HepG2 (cell line): Measurements from ENCODE around the gene SCRT2. TPM values are rescaled to one million over a fixed set of nuclear protein-coding genes. Genes with fewer than 3 reads are reported as not detected.

ENCODE experiments used
- ATAC-seq: fragments of 200-7000 bp; cut with Tn5 transposase; 3 replicates; pipeline ENCODE4 v1.9.1; 2020; ENCODE audit warnings: mild to moderate bottlenecking, moderate library complexity
- BruUV-seq: library from RNA; stranded (reverse); fragments of 400-500 nt; replicated peaks from 2 replicates; lab custom pipeline; 2021; lab: Mats Ljungman, UMichigan
- CTCF ChIA-PET: fragments of 300-600 bp; formaldehyde crosslinking; extraction: SDS; loops from one replicate; lab custom pipeline; 2021; ENCODE audit warnings: low total read pairs, inconsistent platforms, low intra/inter-chr PET ratio; lab: Yijun Ruan, JAX
- POLR2A ChIA-PET: fragments of 350-600 bp; sonication (Branson Sonifier 250); formaldehyde crosslinking; loops from one replicate; lab custom pipeline; 2020; ENCODE audit warnings: antibody characterized with exemption, inconsistent platforms; lab: Yijun Ruan, JAX
- DNase-seq: peaks from one replicate; pipeline ENCODE4 v3.0.0-alpha.2; 2015; ENCODE audit warnings: low spot score
- FAIRE-seq: peaks from 3 replicates; lab custom pipeline; 2011; peaks lifted over from hg19 to GRCh38; lab: Jason Lieb, UNC
- H2AFZ ChIP-seq: one replicate; pipeline ENCODE4 v1.6.1; 2011; ENCODE audit warnings: low read length, inconsistent platforms
- H3K27ac ChIP-seq: fragments of 300-600 bp; 3 replicates; pipeline ENCODE4 v1.8.0; 2011; ENCODE audit warnings: mixed run types, mild to moderate bottlenecking, mixed read lengths, low read length, inconsistent platforms; ENCODE audit not compliant: insufficient read depth; ENCODE audit errors: extremely low read length
- H3K27me3 ChIP-seq, 2 experiments: fragments of 200-600 bp in 1 of 2; 2 replicates in 1 of 2; 3 replicates in 1 of 2; pipeline versions ENCODE4 v1.6.0 to v1.8.0; 2011; ENCODE audit warnings: low read length in 2 of 2, mild to moderate bottlenecking in 2 of 2, moderate library complexity in 2 of 2, inconsistent platforms in 1 of 2; ENCODE audit not compliant: insufficient read depth in 2 of 2, control insufficient read depth in 1 of 2
- H3K36me3 ChIP-seq, 2 experiments: fragments of 200-600 bp in 1 of 2; replicated peaks in 1 of 2; 2 replicates in 1 of 2; 3 replicates in 1 of 2; pipeline versions ENCODE4 v1.5.1 to v1.8.0; 2011; ENCODE audit warnings: low read length in 2 of 2, inconsistent platforms in 1 of 2; ENCODE audit not compliant: insufficient read depth in 2 of 2, control insufficient read depth in 1 of 2
- H3K4me1 ChIP-seq: 2 replicates; pipeline ENCODE4 v1.5.1; 2012; ENCODE audit warnings: low read length, inconsistent platforms; ENCODE audit not compliant: insufficient read depth
- H3K4me2 ChIP-seq: 2 replicates; pipeline ENCODE4 v1.6.0; 2011; ENCODE audit warnings: low read depth, low read length, inconsistent platforms
- H3K4me3 ChIP-seq, 3 experiments: fragments of 200-600 bp in 1 of 3; sonication (generic), shearing (Covaris generic) in 1 of 3; replicated peaks in 1 of 3; 2 replicates each; pipeline ENCODE4 v1.5.1; 2011 to 2016; ENCODE audit warnings: low read length in 3 of 3, inconsistent platforms in 2 of 3, low read depth in 2 of 3, mild to moderate bottlenecking in 2 of 3, control low read depth in 1 of 3, mixed read lengths in 1 of 3; ENCODE audit not compliant: insufficient read depth in 1 of 3
- H3K79me2 ChIP-seq: one replicate; pipeline ENCODE4 v1.6.1; 2011; ENCODE audit warnings: low read length, inconsistent platforms; ENCODE audit not compliant: insufficient read depth
- H3K9ac ChIP-seq: 2 replicates; pipeline ENCODE4 v1.6.0; 2011; ENCODE audit warnings: mild to moderate bottlenecking, low read depth, low read length, inconsistent platforms; ENCODE audit not compliant: insufficient read depth
- H3K9me3 ChIP-seq: 2 replicates; pipeline ENCODE4 v1.5.1; 2012; ENCODE audit warnings: mild to moderate bottlenecking, low read length
- H4K20me1 ChIP-seq: 2 replicates; pipeline ENCODE4 v1.6.0; 2011; ENCODE audit warnings: inconsistent platforms, mild to moderate bottlenecking, low read length, moderate library complexity; ENCODE audit not compliant: insufficient read depth
- AKNA ChIP-seq: sonication (generic); formaldehyde crosslinking; IDR thresholded peaks from 2 replicates; pipeline ENCODE4 v1.4.0; 2020; ENCODE audit warnings: missing genetic modification reagents, borderline replicate concordance
- CBX5 ChIP-seq: sonication (generic); formaldehyde crosslinking; IDR thresholded peaks from 2 replicates; pipeline ENCODE4 v1.4.0; 2020; ENCODE audit warnings: missing genetic modification reagents, borderline replicate concordance
- EEA1 ChIP-seq: sonication (generic); formaldehyde crosslinking; IDR thresholded peaks from 2 replicates; pipeline ENCODE4 v1.5.1; 2020; ENCODE audit warnings: mild to moderate bottlenecking, missing genetic modification reagents, borderline replicate concordance
- RARA ChIP-seq: IDR thresholded peaks from 2 replicates; pipeline ENCODE4 v1.6.1; 2016; ENCODE audit warnings: missing genetic modification reagents, missing compliant biosample characterization
- RXRA ChIP-seq: sonication (generic); formaldehyde crosslinking; IDR thresholded peaks from 2 replicates; pipeline ENCODE4 v1.5.1; 2020; ENCODE audit warnings: missing genetic modification reagents
- ZBTB33 ChIP-seq: sonication (generic); formaldehyde crosslinking; IDR thresholded peaks from 2 replicates; pipeline ENCODE4 v1.4.0; 2020; ENCODE audit warnings: missing genetic modification reagents
- ZNF3 ChIP-seq: IDR thresholded peaks from 2 replicates; pipeline ENCODE4 v1.7.0; 2017; ENCODE audit warnings: inconsistent platforms
- ZNF460 ChIP-seq: sonication (generic); formaldehyde crosslinking; IDR thresholded peaks from 2 replicates; pipeline ENCODE4 v1.5.1; 2020; ENCODE audit warnings: missing genetic modification reagents, mild to moderate bottlenecking, borderline replicate concordance
- ZNF878 ChIP-seq: sonication (generic); formaldehyde crosslinking; IDR thresholded peaks from 2 replicates; pipeline ENCODE4 v1.8.1; 2023; ENCODE audit warnings: mild to moderate bottlenecking, missing genetic modification reagents, moderate library complexity
- ZNF883 ChIP-seq: sonication (generic); formaldehyde crosslinking; IDR thresholded peaks from 2 replicates; pipeline ENCODE4 v1.5.1; 2020; ENCODE audit warnings: mild to moderate bottlenecking, missing genetic modification reagents; ENCODE audit errors: not compliant biosample characterization
- WGBS: methylation state at CpG from one replicate; pipeline ENCODE4 v1.1.6; 2017; ENCODE audit warnings: low lambda C conversion rate; 5-methylcytosine and 5-hydroxymethylcytosine counted together
- in situ Hi-C: cut with HindIII; loops from 2 replicates; pipeline ENCODE4 v1.10.0; 2017; ENCODE audit warnings: low pct_unique_long_range_greater_than_20kb; ENCODE audit not compliant: extremely low pct_ligation_motif_present
- intact Hi-C: fragments of 100-400 bp; cut with micrococcal nuclease; formaldehyde crosslinking; loops from one replicate; pipeline ENCODE4 v1.10.0; 2022; ENCODE audit not compliant: unreplicated experiment
- polyA plus RNA-seq, 8 experiments: library from polyadenylated mRNA; depleted of rRNA in 3 of 8; stranded (reverse) in 7 of 8; unstranded in 1 of 8; fragments of >200 nt; fragmentation: Illumina TruSeq in 4 of 8; extraction: Trizol in 4 of 8; gene quantifications; 2 replicates each; pipeline versions ENCODE4 v1.2.1 to v1.2.3, GENCODE V29; 2011 to 2016; ENCODE audit warnings: low read depth in 4 of 8, missing spikeins in 1 of 8, mixed read lengths in 1 of 8; ENCODE audit not compliant: insufficient read depth in 1 of 8
- total RNA-seq, 5 experiments: library from RNA; depleted of rRNA; stranded (reverse); fragments of >200 nt; fragmentation: Illumina TruSeq; extraction: Trizol; gene quantifications; 2 replicates each; pipeline ENCODE4 v1.2.3, GENCODE V29; 2016; ENCODE audit warnings: low read depth in 1 of 5
- TF ChIP-seq, protein P1 (sequence below): sonication (generic); formaldehyde crosslinking; IDR thresholded peaks from 2 replicates; pipeline ENCODE4 v1.5.0; 2020; ENCODE audit warnings: mild to moderate bottlenecking, missing genetic modification reagents

The SCRT2 gene
- total and polyA plus RNA-seq, 2 of the 13 experiments (the other 11 are each of a cell fraction or from before 2014, with no cell fraction given) = not detected

GRCh38 chr20:645318-646106 lies 30.1 kb downstream of the SCRT2 start (continued):
- TF ChIP-seq AKNA (no peak), EEA1 (no peak), ZNF883 (peak; percentile 81)
- TF ChIP-seq, all 625 proteins: peak for 359

GRCh38 chr20:644692-645317 lies 30.8 kb downstream of the SCRT2 start:
- peak overlapping the region; percentile 86 for H3K27ac ChIP-seq
- peak; percentile 44; the same call in 1 of the 2 replicates for TF ChIP-seq ZNF3
- 0 out of 2 replicates have a peak, but pooled peaks have one; percentile 21 for TF ChIP-seq CBX5 (CRISPR knock-in tag)
- TF ChIP-seq, protein P1, sequence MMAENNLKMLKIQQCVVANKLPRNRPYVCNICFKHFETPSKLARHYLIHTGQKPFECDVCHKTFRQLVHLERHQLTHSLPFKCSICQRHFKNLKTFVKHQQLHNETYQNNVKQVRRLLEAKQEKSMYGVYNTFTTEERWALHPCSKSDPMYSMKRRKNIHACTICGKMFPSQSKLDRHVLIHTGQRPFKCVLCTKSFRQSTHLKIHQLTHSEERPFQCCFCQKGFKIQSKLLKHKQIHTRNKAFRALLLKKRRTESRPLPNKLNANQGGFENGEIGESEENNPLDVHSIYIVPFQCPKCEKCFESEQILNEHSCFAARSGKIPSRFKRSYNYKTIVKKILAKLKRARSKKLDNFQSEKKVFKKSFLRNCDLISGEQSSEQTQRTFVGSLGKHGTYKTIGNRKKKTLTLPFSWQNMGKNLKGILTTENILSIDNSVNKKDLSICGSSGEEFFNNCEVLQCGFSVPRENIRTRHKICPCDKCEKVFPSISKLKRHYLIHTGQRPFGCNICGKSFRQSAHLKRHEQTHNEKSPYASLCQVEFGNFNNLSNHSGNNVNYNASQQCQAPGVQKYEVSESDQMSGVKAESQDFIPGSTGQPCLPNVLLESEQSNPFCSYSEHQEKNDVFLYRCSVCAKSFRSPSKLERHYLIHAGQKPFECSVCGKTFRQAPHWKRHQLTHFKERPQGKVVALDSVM (CRISPR knock-in tag) = peak; percentile 90
- peak; percentile 52 for TF ChIP-seq RXRA (CRISPR knock-in tag)
- TF ChIP-seq RARA (CRISPR knock-in tag) = peak; percentile 87
- TF ChIP-seq ZBTB33 (CRISPR knock-in tag) = peak; percentile 27; the same call in 1 of the 2 replicates
- peak; percentile 98 for TF ChIP-seq ZNF460 (CRISPR knock-in tag)
- peak; percentile 24; the same call in 1 of the 2 replicates for TF ChIP-seq ZNF878 (CRISPR knock-in tag)

More at GRCh38 chr20:644692-645317, 30.8 kb downstream of the SCRT2 start:
- DNase-seq = no peak
- no peak for ATAC-seq
- Histone ChIP-seq H3K9ac (peak overlapping the region; percentile 67; the same call in 1 of the 2 replicates), H3K9me3 (no peaks in the 10 kb centered on the region), H3K4me2 (peak overlapping the region; percentile 99), H2AFZ (no peak overlapping the region), H3K27me3 (no peaks in the 10 kb centered on the region), H3K79me2 (no peaks in the 10 kb centered on the region), H3K4me3 (peak overlapping the region in 1 of 3 experiments; percentile 71; a peak in 2 of 6 replicates), H3K36me3 (peaks cover 9 to 23% of the 10 kb centered on the region in 2 experiments), H3K4me1 (peaks cover 53% of the 10 kb centered on the region), H4K20me1 (peaks cover 7% of the 10 kb centered on the region)
- FAIRE-seq = peak; percentile 42
- POLR2A ChIA-PET = interaction anchor here (0.7 to 2.6 kb wide), 9 partner anchors 14 to 1826 kb away, joined by 3 to 19 read pairs (median 5); partner anchors contain the start of genes CSNK2A1, NRSN2, SNRPB and TRIB3
- WGBS = 38% methylated on average over 11 of the region's 11 CpGs
- BruUV-seq = no TSS peak
- intact Hi-C loops (loop anchor here (1.0 to 5.0 kb wide), 4 partner anchors 84 to 283 kb away; partner anchors contain the start of gene CSNK2A1), in situ Hi-C loops (loop anchor here (5.0 to 10.0 kb wide), 2 partner anchors 83 to 290 kb away; no protein-coding TSS in a partner anchor)
- CTCF ChIA-PET = interaction anchor here (2.2 to 3.0 kb wide), 2 partner anchors 23 to 83 kb away, joined by 12 to 36 read pairs; no protein-coding TSS in a partner anchor
